HEK293T (cell line): ENCODE results near the gene IBTK.

ENCODE experiments used
- ARNT ChIP-seq: fragments of 450-650 bp; IDR thresholded peaks from 2 replicates; pipeline ENCODE4 v1.6.1; 2017; ENCODE audit warnings: mild to moderate bottlenecking
- BHLHE40 ChIP-seq: fragments of 450-650 bp; IDR thresholded peaks from 2 replicates; pipeline ENCODE4 v1.6.1; 2016; ENCODE audit warnings: mild to moderate bottlenecking, moderate library complexity, borderline replicate concordance
- ELF4 ChIP-seq: fragments of 450-650 bp; IDR thresholded peaks from 2 replicates; pipeline ENCODE4 v1.6.1; 2017; ENCODE audit warnings: antibody characterized with exemption
- FOXA1 ChIP-seq: fragments of 450-650 bp; IDR thresholded peaks from 2 replicates; pipeline ENCODE4 v1.6.1; 2016; ENCODE audit warnings: mild to moderate bottlenecking
- FOXK2 ChIP-seq: fragments of 450-650 bp; IDR thresholded peaks from 2 replicates; pipeline ENCODE4 v1.6.1; 2016; ENCODE audit warnings: mild to moderate bottlenecking
- FOXM1 ChIP-seq: fragments of 450-650 bp; IDR thresholded peaks from 2 replicates; pipeline ENCODE4 v1.6.1; 2017; ENCODE audit warnings: mild to moderate bottlenecking, borderline replicate concordance
- HDGF ChIP-seq: fragments of 450-650 bp; IDR thresholded peaks from 2 replicates; pipeline ENCODE4 v1.6.1; 2017; ENCODE audit warnings: antibody characterized with exemption, borderline replicate concordance
- L3MBTL2 ChIP-seq: fragments of 450-650 bp; conservative IDR thresholded peaks from 2 replicates; pipeline ENCODE4 v1.6.1; 2016; ENCODE audit warnings: mild to moderate bottlenecking
- LEF1 ChIP-seq: fragments of 450-650 bp; IDR thresholded peaks from 2 replicates; pipeline ENCODE4 v1.6.1; 2017; ENCODE audit warnings: mild to moderate bottlenecking, borderline replicate concordance
- NFRKB ChIP-seq: fragments of 450-650 bp; IDR thresholded peaks from 2 replicates; pipeline ENCODE4 v1.6.1; 2016; ENCODE audit warnings: mild to moderate bottlenecking, moderate library complexity
- SP1 ChIP-seq: fragments of 450-650 bp; IDR thresholded peaks from 2 replicates; pipeline ENCODE4 v1.6.1; 2017
- TARDBP ChIP-seq: fragments of 450-650 bp; IDR thresholded peaks from 2 replicates; pipeline ENCODE4 v1.6.1; 2016
- ZNF384 ChIP-seq: fragments of 450-650 bp; IDR thresholded peaks from 2 replicates; pipeline ENCODE4 v1.6.1; 2016
- TF ChIP-seq, protein P1 (sequence below): fragments of 450-650 bp; IDR thresholded peaks from 2 replicates; pipeline ENCODE4 v1.6.1; 2016

DNA sequence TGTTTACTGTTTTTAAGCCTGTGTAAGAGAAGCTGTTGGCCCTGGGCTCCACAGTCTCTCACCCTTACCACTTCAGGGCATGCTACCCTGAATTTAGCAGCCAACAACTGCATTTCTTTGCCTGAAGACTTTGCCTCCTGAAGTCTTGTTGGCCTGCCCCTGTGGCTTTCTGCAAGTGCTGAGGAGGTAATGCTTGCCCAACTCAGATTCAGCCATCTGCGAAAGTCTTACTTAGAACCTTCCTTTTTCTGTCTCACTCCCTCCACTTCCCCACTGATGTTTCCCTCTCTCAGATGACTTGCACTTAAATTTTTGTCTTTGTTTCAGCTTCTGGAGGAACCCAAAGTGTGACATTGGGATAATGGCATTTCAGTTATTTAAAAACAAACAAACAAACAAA is 11.8 kb upstream of the IBTK start:
- TF ChIP-seq NFRKB (no peak), FOXK2 (no peak), SP1 (no peak), BHLHE40 (no peak), ELF4 (no peak), FOXM1 (no peak), FOXA1 (no peak), TARDBP (no peak), ARNT (no peak), ZNF384 (no peak), LEF1 (no peak), L3MBTL2 (no peak), HDGF (no peak)
- TF ChIP-seq, protein P1, sequence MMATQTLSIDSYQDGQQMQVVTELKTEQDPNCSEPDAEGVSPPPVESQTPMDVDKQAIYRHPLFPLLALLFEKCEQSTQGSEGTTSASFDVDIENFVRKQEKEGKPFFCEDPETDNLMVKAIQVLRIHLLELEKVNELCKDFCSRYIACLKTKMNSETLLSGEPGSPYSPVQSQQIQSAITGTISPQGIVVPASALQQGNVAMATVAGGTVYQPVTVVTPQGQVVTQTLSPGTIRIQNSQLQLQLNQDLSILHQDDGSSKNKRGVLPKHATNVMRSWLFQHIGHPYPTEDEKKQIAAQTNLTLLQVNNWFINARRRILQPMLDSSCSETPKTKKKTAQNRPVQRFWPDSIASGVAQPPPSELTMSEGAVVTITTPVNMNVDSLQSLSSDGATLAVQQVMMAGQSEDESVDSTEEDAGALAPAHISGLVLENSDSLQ = no peak
